Measurements from ENCODE around the gene SYT14. TPM values are rescaled to one million over a fixed set of nuclear protein-coding genes. Genes with fewer than 3 reads are reported as not detected.
"Not testable (repeated sequence)": the region's sequence is repeated elsewhere in the genome, so short reads cannot be mapped to it uniquely, and the experiment has no call there.

SYT14 gene
- polyA plus RNA-seq, 4 donors, result 0.30 to 0.57 (median 0.39) TPM

DNA sequence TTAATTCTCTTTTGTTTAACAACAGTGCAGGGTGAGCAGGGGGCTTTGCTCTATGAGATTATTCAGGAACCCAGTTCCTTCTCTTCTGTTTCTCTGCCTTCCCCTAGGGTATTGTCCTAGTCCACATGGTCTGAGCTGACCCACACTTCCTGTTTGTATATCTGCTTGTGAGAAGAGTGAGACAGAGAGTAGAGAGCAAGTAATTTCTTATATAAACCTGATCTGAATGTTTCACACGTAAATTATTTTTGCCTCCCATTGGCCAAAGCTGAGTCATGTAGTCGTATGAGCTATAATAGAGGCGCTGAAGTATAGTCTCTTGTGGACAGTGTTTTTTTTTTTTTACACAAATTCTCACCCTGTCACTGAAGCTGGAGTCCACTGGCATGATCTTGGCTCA lies 160.3 kb downstream of the SYT14 start:
- no peak for DNase-seq (ENCODE audit: low read depth in 4 of 4, low spot score in 2 of 4)

- DNase-seq (ENCODE audit: low read depth in 4 of 4, low spot score in 2 of 4), result no peak
Measured at GRCh38 chr1:210099921-210100320, 161.9 kb downstream of the SYT14 start.

DNA sequence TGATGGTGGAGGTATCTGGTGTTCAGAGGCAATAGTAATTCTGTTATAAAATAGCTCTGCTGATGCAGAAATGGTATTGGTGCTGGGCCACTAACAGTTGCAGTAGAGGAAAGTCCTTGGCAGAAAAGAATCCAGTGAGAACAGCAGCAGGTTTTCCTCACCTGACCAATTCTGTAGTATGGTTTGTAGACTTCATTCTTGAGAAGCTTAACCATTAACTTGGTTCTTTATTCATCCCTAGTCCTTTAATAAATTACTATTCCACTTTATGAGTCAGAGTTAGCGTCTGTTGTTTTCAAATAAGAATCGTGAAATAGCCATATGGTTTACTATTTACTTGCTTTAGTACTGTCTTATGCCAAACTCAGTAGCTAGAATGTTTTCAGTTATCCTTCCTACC lies 166.1 kb downstream of the SYT14 start:
- no peak for DNase-seq (ENCODE audit: low read depth in 4 of 4, low spot score in 2 of 4)

- DNase-seq (ENCODE audit: low read depth in 4 of 4, low spot score in 2 of 4), result not testable (repeated sequence)
Measured at GRCh38 chr1:210112906-210113305, 174.9 kb downstream of the SYT14 start.

DNA sequence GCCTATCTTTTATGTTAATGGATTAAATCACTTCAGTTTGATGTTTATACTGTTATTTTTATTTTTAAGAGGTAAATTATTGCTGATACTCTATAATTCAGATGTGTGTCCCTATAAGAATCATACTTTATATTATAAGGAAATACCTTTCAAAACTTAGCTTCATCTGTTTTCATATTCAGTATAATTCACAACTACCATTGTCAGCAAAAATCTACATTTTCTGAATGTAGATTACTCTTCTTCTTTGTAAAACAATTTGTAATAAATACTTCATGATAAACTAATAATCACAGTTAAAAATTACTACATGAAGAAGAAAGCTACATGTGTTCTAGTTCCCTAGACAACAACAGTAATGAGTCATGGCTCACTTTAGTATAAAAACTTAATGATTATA lies 179.2 kb downstream of the SYT14 start:
- DNase-seq (ENCODE audit: low read depth in 4 of 4, low spot score in 2 of 4), result no peak

DNA sequence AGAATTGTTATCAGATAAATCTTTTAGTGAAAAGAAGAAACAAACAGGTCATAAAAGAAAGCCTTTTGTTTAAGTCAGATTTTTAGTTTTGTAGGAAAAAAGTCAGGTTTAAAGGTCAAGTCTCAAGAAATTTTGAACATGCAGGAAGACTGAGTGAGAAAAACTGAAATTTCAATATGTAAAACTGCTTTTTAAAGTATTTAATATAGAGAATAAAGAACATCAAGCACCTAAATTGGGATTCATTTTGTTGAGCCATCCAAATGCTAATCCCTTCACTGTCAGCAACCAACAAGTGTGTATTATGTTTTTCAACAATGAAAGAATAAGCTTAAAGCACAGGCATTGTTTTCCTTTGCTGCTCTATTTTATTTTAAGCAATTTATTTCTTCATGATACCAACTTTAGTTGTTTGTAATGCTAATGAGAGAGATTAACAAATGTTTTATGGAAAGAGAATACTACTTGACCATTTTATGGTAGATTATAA lies 179.7 kb downstream of the SYT14 start:
- no peak for DNase-seq (ENCODE audit: low read depth in 4 of 4, low spot score in 2 of 4)

- no peak for DNase-seq (ENCODE audit: low read depth in 4 of 4, low spot score in 2 of 4)
Measured at GRCh38 chr1:210123383-210123782, 185.4 kb downstream of the SYT14 start.

GRCh38 chr1:210123924-210124589 lies 186.0 kb downstream of the SYT14 start:
- no peak for DNase-seq (ENCODE audit: low read depth in 4 of 4, low spot score in 2 of 4)

GRCh38 chr1:210124736-210125135 lies 186.7 kb downstream of the SYT14 start:
- no peak for DNase-seq (ENCODE audit: low read depth in 4 of 4, low spot score in 2 of 4)

DNA sequence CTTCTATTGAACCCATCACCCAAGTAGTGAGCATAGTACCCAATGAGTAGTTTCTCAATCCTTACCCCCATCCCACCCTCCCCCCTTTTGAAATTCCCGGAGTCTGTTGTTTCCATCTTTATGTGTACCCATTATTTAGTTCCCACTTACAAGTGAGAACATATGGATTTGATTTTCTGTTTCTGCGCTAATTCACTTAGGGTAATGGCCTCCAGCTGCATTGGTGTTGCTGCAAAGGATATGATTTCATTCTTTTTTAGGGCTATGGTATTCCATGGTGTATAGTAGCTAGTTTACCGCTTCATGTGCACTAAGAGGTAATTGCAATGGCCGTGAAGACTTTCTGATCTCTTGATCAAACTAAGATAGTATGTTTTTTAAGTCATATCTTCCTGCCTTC lies 187.1 kb downstream of the SYT14 start:
- DNase-seq (ENCODE audit: low read depth in 4 of 4, low spot score in 2 of 4), result no peak

- no peak for DNase-seq (ENCODE audit: low read depth in 4 of 4, low spot score in 2 of 4)
Measured at GRCh38 chr1:210129092-210129491, 191.1 kb downstream of the SYT14 start.

- DNase-seq (ENCODE audit: low read depth in 4 of 4, low spot score in 2 of 4), result no peak
Measured at GRCh38 chr1:210129759-210130158, 191.7 kb downstream of the SYT14 start.

- peak in 3 of 4 donors; percentile 7 to 31 (median 10) for DNase-seq (ENCODE audit: low read depth in 4 of 4, low spot score in 2 of 4)
Measured at GRCh38 chr1:210132582-210132981, 194.6 kb downstream of the SYT14 start.

DNA sequence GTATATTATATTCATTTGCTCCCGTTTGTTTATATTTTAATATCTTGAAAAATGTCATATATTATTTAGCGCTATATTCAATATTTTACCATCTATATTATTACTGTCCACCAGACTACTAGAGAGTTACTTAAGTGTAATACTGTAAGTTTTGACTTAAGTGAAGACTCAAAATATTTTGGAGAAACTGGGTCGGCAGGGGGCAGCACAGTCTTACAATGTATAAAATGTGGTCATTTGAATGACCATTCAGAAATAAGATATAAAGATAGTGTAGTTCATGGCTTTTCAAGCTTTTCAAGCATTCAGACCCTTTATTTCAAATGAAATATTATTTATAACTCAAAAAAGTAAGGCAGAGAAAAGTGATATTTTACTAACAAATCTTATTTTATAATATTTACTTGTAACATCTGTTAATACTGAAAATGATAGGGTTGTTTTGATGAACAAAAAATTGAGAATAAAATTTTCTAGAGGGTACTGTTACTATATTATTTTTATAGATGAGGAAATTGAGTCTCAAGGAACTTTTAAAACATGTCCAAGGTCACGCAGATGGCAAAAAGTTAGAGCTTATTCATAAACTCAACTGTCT lies 205.5 kb downstream of the SYT14 start:
- peak; percentile 15 to 59 (median 32) for DNase-seq (ENCODE audit: low read depth in 4 of 4, low spot score in 2 of 4)

DNA sequence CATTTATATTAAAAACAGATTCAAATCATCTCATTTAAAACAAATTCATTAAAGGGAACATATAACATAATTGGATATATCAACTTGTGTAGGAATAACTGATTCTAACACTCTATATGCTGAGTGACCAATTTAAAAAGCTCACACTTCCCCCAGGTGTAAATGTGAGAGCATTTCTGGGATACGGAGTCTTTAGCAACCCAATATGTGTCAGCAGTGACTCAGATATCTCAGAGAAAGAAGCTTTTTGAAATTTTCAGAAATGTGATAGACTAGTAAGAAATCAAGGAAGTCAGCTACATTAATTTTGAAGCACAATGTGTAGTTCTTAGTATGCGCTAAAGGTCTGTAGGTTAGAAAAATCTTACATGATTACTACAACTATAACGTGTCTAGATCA lies 206.7 kb downstream of the SYT14 start:
- no peak for DNase-seq (ENCODE audit: low read depth in 4 of 4, low spot score in 2 of 4)

- DNase-seq (ENCODE audit: low read depth in 4 of 4, low spot score in 2 of 4), result no peak
Measured at GRCh38 chr1:210151052-210151672, 213.1 kb downstream of the SYT14 start.

DNA sequence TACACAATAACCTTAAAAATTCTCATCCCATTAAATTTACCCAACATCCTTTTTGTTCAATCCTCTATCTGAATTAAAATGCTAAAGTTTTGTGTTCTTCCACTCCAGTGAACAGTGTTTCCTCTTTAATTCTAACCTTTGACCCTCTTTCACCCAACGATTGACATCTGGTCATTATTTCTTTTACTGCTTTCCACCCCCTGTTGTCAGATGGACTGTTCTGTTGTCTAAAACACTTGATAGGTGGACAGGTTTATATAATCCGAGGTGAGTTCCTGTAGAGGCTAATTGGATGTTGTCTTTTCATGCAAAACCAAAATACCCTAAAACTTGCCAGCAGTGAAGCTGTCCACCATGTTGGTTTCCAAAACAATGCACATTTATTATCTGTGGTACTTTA lies 221.2 kb downstream of the SYT14 start:
- no peak for DNase-seq (ENCODE audit: low read depth in 4 of 4, low spot score in 2 of 4)

DNA sequence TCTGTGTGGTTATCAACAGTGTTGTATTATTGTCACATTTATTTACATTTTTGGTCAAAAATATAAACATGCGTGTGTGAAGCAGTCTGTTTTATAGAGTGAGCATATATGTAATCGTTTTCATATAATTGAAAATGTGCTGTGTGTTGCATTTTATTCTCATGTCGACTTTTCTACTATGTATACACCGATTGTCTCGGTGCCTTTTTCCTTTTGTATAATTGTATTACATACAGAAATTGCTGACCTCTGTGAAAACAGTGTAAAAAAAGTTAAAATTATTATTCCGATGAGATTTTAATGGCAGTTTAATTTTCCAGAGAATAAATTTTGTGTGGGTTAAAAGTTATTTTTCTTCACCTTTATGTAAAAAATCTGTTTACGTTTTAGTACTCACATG lies 232.2 kb downstream of the SYT14 start:
- no peak for DNase-seq (ENCODE audit: low read depth in 4 of 4, low spot score in 2 of 4)

DNA sequence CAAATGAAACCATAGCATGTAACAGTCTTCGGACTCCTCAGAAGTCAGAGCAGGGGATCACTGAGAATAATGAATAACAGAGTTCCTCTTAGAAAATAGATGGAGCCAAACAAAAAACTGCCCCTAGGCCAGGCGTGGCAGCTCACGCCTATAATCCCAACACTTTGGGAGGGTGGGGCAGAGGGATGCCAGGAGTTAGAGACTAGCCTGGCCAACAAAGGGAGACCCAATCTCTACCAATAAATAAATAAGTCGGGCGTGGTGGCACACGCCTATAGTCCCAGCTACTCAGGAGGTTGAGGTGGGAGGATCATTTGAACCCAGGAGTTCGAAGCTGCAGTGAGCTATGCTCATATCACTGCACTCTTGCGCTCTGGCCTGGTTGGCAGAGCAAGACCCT lies 236.1 kb downstream of the SYT14 start:
- DNase-seq (ENCODE audit: low read depth in 4 of 4, low spot score in 2 of 4), result no peak

- DNase-seq (ENCODE audit: low read depth in 4 of 4, low spot score in 2 of 4), result no peak
Measured at GRCh38 chr1:210185063-210185462, 247.0 kb downstream of the SYT14 start.

DNA sequence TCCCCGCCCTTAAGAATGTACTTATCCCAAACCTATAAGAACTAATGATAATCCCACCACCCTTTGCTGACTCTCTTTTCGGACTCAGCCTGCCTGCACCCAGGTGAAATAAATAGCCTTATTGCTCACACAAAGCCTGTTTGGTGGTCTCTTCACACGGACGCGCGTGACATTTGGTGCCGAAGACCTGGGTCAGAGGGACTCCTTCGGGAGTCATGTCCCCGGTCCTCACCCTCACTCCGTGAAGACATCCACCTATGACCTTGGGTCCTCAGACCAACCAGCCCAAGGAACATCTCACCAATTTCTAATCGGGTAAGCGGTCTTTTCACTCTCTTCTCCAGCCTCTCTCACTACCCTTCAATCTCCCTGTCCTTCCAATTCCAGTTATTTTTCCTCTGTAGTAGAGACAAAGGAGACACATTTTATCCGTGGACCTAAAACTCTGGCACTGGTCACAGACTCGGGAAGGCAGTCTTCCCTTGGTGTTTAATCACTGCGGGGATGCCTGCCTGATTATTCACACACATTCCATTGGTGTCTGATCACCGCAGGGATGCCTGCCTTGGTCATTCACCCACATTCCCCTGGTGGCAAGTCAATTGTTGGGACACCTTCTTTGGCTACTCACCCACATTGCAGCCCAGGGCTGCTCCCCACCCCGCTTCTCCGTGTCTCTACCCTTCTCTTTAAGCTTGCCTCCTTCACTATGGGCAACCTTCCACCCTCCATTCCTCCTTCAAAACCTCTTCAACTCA lies 250.0 kb downstream of the SYT14 start:
- DNase-seq (ENCODE audit: low read depth in 4 of 4, low spot score in 2 of 4), result not testable (repeated sequence)

All from left renal cortex interstitium (tissue), 4 donors.